ENCODE measurements around the gene NOB1.
"Not testable (repeated sequence)": the region's sequence is repeated elsewhere in the genome, so short reads cannot be mapped to it uniquely, and the experiment has no call there.

The NOB1 gene

DNA sequence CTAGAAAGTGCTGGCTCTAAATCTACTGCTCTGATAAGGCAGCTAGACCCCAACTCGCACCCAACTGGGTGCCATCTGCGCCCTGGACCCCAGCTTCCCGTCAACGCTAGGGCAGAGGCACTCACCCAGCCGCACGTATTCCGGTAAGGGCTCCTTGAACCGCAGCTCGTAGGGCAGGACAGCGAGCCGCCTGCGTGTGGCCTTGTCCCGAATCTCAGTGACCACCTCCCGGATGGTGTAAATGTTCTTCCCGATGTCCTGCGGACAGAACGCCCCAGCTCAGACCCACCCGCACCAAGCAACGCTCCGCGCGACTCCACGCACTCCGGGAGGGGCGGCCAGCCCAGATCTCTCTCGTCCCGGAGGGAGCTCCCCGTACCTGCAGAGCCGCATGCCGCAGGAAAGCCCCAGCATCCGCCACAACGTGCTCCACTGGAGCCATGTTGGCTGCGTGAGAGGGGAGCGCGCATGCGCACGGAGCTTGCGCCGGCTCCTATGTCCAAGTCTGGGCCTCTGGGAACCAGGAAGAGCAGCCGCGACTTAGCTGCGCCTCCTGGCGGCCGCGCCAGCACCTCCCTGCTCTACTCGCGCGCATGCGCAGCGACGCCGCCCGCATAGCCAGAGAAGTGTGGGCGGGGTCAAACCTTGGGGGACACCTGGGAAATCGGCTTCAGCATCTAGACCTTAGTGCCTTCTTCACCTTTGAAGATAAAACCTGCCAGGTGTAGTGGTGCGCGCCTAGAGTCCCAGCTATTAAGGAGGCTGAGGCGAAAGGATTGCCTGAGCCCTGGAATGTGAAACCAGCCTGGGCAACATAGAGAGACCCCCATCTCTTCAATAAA, at the start of gene NOB1:
Gene NOB1, minus strand, starts transcription at position 458 of the 842 bp plus-strand sequence. Its CDS starts 16 bp downstream, at position 442.
- DNase-seq, result peak; percentile 89

DNA sequence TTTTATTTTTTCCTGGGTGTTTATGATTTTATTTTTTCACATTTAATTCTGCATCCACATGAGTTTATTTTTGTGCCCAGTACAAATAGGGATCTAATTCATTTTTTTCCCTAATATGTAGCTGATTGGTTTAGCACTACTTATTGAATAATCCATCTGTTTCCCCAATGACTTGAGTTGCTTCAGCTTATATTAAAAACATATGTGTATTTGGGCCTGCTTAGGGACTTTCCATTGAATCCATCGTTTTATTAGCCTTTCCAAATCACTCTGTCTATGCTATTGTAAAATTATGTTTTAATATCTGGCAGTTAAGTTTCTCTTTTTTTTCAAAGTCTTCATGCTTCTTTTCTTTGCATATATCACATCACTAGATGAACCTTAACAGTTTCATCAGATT, 49.6 kb upstream of the NOB1 start:
- DNase-seq, result no peak

GRCh38 chr16:69799611-69800031, 44.9 kb upstream of the NOB1 start:
- DNase-seq, result no peak

DNA sequence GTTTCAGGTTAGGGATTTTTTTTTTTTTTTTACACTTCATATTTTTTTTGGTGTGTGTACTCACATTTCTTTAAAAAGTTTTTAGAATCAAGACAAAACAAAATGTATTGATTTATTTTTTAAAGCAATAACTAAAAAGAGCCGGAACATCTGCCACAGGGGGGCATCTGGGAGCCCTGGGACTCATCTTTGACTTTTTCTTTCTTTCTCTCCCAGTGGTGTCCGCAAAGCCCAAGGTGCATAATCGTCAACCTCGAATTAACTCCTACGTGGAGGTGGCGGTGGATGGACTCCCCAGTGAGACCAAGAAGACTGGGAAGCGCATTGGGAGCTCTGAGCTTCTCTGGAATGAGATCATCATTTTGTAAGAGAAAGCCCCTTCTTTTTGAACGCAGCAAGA, 43.7 kb upstream of the NOB1 start:
- DNase-seq, result no peak

GRCh38 chr16:69796285-69797118, 41.8 kb upstream of the NOB1 start:
- no peak for DNase-seq

- no peak for DNase-seq
Observed at GRCh38 chr16:69794486-69794885, 39.8 kb upstream of the NOB1 start.

DNA sequence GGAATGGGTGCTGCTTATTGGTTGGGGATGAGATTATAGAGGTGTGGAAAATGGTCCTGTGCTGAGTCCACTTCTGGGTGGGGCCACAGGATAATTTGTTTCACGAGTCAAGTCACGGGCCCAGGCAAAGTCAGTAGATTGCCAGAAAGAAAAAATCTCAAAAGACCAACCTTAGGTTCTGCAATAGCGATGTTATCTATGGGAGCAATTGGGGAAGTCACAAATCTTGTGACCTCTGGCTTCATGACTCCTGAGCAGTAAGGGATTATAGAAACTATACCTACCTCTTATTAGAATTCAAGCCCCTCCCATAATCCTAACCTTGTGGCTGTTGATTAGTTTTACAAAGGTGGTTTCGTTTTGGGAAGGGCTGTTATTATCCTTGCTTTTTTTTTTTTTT, 38.8 kb upstream of the NOB1 start:
- DNase-seq, result no peak

- DNase-seq, result not testable (repeated sequence)
Observed at GRCh38 chr16:69791391-69791847, 36.7 kb upstream of the NOB1 start.

- DNase-seq, result no peak
Observed at GRCh38 chr16:69787883-69788282, 33.2 kb upstream of the NOB1 start.

GRCh38 chr16:69784586-69784985, 29.9 kb upstream of the NOB1 start:
- DNase-seq, result no peak

DNA sequence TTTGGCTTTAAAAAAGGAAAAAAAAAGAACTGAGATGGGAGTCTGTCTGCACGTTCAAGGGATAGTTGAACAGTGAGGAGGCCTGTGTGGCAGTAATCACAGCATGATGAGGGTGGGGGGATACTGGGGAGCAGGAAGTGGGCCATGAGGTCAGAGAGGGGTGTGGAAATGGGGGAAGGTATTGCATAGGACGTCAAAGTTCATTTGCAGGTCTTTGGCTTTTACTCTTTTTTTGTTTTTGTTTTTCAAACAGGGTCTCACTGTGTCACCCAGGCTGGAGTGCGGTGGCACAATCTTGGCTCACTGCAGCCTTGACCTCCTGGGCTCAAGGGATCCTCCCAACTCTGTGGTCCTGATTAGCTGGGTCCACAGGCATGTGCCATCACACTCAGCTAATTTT, 26.4 kb upstream of the NOB1 start:
- DNase-seq, result no peak

DNA sequence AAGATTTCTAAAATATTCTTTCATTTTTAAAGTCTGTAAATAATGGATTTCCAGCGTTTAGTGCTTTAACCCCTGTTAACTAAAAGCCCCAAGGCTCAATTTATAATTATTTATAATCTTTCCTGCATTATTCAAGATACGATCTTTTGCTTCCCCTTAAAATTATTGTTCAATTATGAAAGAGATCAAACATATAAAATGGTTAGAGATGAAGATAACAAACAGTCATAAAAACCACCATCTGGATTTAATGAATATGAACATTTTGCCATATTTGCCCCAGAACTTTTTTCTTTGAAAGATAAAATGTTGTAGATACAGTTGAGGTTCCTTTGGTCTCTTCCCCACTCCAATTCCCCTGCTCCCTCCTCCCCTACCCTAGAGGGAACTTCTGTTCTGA, 25.0 kb upstream of the NOB1 start:
- DNase-seq, result no peak

DNA sequence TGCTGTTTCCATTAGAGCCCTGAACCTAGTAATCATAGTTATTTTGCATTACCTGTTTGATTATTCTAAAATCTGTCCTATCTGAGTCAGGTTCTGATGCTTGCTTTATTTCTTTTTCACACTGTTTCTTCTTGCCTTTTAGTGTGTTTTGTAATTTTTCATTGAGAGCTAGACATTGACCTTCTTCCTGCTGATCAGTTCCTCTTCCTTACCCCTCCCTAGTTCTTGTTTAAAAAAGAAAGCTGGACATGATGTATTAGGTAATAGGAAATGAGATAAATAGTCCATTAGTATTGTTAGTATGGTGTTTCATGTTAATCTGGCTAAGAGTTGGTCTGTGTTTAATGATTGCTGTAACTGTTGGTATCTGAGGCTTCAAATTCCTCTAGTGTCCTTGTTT, 20.8 kb upstream of the NOB1 start:
- no peak for DNase-seq

DNA sequence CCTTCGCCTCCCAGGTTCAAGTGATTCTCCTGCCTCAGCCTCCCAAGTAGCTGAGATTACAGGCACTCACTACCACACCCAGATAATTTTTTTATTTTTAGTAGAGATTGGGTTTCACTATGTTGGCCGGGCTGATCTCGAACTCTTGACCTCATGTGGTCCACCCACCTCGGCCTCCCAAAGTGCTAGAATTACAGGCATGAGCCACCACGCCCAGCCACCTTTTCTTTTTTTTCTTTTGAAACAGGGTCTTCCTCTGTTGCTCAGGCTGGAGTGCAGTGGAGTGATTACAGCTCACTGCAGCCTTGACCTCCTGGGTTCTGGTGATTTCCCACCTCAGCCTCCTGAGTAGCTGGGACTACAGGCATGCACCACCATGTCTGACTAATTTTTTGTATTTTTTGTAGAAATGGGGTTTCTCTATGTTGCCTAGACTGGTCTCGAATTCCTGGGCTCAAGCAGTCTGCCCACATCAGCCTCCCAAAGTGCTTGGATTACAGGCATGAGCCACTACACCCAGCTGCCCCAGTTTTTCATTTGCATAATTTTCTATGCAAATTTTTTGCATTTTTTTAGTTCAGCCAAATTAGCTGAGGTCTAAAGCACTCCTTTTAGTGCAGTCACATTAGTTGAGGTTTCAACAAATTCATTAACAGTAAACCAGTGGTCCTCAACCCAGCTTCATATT, 18.7 kb upstream of the NOB1 start:
- no peak for DNase-seq

DNA sequence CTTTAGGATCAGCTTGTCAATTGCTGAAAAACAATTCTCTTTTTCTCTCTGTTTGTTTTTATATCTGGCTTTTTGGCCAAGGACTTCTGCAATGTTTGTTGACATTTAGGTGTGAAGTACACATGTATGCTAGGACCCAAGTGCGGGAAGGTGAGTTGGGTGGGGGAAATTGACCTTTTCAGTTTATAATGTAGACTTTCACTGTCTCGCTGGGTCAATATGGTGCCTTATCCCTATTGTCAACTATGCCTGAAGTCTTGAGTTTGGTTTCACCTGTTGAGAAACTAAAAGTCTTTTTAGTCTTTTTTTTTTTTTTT, 16.9 kb upstream of the NOB1 start:
- DNase-seq, result no peak

GRCh38 chr16:69769404-69769803, 14.7 kb upstream of the NOB1 start:
- DNase-seq, result no peak

DNA sequence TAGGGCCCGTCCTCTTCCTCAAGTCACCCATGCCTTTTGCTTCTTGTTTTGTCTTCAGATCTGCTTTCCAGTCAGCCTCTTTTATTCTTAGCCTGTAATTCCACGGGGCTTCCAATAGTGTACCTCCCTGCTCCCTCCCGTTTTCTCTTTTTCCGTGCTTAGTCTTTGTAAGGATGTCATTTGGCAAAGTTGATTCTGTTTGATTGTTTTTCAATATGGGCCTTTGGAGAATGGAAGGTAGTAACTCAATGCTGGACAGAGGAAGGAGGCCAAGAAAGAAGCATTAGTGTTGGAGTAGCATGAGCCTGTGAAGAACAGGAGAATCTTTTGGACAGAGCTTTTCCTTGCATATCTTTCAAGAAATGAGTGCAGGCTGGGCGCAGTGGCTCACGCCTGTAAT, 13.9 kb upstream of the NOB1 start:
- no peak for DNase-seq

GRCh38 chr16:69767459-69768229, 12.9 kb upstream of the NOB1 start:
- DNase-seq, result no peak

DNA sequence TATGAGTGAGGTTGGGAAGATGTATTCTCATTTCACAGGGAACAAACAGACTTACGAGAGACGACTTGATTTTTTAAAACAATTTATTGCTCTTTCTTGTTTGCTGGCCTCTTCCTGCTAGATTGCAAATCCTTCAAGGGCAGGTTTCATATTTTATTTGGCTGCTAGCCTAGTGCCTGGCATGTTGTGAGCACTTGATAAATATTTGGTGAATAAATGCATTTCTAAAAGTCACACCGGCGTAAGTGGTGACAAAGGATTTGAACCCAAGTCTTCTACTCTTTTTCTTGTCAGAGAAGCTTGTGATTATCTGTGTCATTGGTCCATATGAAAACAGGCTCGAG, 8.8 kb upstream of the NOB1 start:
- no peak for DNase-seq

DNA sequence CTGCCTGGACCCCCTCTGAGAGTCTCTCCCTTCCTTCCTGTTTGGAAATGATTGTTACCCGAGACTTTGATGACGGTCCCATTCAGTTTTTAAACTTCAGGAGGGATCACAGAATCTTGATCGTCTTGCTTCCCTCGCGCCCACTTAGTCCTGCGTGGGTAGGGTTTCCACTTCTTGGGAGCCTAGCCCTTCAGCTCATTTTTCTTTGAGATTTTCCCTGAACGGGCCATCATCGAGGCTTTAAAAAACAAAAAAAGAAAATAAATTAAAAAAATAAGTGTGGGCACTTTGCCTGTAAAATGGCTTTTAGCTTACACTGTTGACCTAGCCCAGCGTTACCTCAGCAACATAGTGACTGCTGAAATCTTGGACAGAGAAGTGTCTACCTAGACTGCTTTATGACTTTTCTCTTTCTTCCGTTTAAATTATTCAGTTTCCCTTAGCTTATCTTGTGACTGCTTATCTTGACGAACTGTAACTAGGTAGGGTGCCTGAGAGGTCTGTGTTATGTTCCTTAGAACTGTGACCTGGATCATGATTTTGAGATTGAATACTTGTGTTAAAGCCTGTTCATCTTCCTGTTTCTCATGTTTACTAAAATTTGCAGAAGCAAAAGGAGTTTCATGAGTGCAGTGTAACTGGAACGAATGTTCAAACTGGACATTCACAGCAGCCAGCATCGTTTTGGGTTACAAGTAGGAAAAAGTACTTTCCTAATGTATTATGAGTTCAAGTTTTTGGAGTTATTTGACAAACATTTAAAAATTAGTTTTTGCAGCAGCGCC, 8.3 kb upstream of the NOB1 start:
- no peak for DNase-seq

DNA sequence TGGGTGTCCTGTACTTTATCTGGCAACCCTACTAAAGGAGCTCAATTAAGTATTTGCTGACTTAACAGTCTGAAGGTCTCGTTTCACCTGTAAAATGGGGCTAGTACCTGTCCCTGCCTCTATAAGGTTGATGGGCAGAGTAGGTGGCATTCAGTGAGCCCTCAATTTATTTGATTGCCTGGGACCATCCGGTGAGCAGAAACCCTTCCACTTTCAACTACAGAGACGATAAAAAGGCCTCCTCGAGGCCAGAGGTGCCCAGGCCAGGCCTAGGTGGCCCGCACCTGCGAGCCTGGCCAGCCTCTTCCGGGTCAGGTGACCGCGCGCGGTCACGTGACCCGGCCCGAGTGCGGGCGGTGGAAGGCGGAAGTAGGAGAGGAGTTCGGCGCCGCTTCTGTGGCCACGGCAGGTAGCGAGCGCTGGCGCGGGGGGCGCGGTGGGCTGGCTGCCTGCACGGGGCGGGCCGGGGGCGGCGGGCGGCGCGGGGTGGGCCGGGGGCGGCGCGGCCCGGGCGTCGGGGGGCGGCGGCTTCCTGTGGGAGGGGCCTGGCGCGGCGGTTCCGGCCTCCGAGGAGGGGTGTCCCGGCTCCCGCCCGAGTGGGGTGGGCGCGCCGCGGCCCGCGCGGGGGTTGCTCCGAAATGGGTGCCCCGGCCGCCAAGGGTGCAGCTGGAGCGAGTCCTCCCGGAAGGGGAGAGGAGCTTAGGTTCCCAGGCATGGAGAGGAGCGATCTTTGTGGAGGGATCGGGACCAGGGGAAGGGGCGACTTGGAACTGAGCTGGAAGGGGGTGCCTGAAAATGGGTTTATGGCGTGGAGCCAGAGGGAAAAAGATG, 7.5 kb upstream of the NOB1 start, which contains the start of gene WWP2:
Gene WWP2, plus strand, starts transcription at position 350 of the 831 bp plus-strand sequence. CDS start 24,679 bp downstream, outside the sequence.
- peak; percentile 33 for DNase-seq

Data from GDM1 (cell line).